HAP-1 (cell line): ENCODE results near the gene ID4.

Experiments
- DNase-seq, 2 experiments: peaks; one replicate each; pipeline ENCODE4 v3.0.0-alpha.2; 2016 to 2020; ENCODE audit warnings: low spot score in 2 of 2
- H3K27me3 ChIP-seq: fragments of 250-450 bp; sonication (Bioruptor Pico); 2 replicates; pipeline ENCODE4 v1.5.1; 2020; ENCODE audit warnings: low read depth, mild to moderate bottlenecking, moderate library complexity
- H3K36me3 ChIP-seq: fragments of 250-450 bp; sonication (Bioruptor Pico); replicated peaks from 2 replicates; pipeline ENCODE4 v1.5.1; 2020; ENCODE audit warnings: mild to moderate bottlenecking
- H3K4me1 ChIP-seq: fragments of 250-450 bp; sonication (Bioruptor Pico); 2 replicates; pipeline ENCODE4 v1.5.1; 2020; ENCODE audit warnings: mild to moderate bottlenecking
- H3K4me3 ChIP-seq: fragments of 250-450 bp; sonication (Bioruptor Pico); 2 replicates; pipeline ENCODE4 v1.5.1; 2020; ENCODE audit warnings: mild to moderate bottlenecking, moderate library complexity
- H3K9me3 ChIP-seq: fragments of 250-450 bp; sonication (Bioruptor Pico); 2 replicates; pipeline ENCODE4 v1.5.1; 2020; ENCODE audit warnings: mild to moderate bottlenecking, moderate library complexity
- in situ Hi-C: fragments of 300-500 bp; cut with MboI; formaldehyde crosslinking; loops from 3 replicates; pipeline ENCODE4 v1.14.3; 2020; ENCODE audit warnings: low sequenced_read_pairs, inconsistent platforms, mixed read lengths

ID4 gene

GRCh38 chr6:19811397-19812079, 25.6 kb upstream of the ID4 start:
- Histone ChIP-seq H3K9me3 (no peaks in the 10 kb centered on the region), H3K36me3 (no peaks in the 10 kb centered on the region), H3K4me1 (no peaks in the 10 kb centered on the region), H3K27me3 (no peaks in the 10 kb centered on the region), H3K4me3 (no peak overlapping the region)
- DNase-seq: no peak
- in situ Hi-C loops: no loop called here

DNA sequence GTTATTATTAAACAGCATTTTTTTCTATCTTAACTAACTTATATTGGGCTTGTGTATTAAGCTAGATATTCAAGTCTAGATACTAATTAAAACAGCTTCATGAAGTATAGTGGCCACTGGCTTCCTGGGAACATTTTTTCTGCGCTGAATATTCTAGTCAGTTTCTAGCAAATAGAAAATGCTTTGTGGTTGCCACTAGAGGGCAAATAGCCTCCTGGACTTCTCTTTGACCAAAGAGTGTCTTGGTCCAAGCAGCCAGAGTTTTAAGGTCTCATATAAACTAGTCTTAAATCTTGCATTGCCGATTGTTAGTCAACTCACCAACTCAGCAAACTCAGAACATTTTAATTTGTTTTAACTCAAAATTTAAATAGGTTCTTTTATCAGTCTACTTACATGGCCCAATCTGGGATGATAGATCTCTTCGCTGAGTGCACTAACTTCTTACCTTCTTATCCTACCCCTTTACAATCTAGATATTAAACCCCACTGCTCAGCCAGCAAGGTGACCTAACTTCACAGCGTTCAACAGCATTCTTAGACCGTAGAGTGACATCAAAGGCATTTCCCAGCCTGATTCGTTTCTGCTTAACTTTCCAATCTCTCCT, 24.6 kb upstream of the ID4 start:
- H3K4me1 ChIP-seq: no peaks in the 10 kb centered on the region
- H3K27me3 ChIP-seq: no peaks in the 10 kb centered on the region
- no peaks in the 10 kb centered on the region for H3K36me3 ChIP-seq
- H3K4me3 ChIP-seq: no peak overlapping the region
- in situ Hi-C loops: no loop called here
- DNase-seq: no peak
- no peaks in the 10 kb centered on the region for H3K9me3 ChIP-seq

DNA sequence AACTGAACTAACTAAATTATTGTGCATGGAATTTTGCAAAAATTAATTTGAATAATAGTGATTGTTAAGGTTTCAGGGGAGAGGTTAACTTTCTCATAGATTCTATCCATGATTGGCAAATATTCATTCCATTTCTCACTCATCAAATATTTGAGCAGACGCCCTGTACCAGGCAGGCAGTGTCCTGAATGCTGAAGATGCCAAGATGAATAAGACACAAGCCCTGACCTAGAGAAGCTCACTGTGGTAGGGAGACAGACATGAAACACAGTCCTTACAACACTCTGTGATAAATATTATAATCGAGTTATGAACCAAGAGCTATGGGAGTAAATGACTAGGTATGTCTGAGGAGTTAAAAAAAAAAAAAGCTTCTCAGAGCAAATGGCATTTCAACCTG, 18.4 kb upstream of the ID4 start:
- in situ Hi-C loops: no loop called here
- no peaks in the 10 kb centered on the region for H3K4me1 ChIP-seq
- no peak for DNase-seq
- no peaks in the 10 kb centered on the region for H3K27me3 ChIP-seq
- no peak overlapping the region for H3K4me3 ChIP-seq
- H3K9me3 ChIP-seq: no peaks in the 10 kb centered on the region
- H3K36me3 ChIP-seq: no peaks in the 10 kb centered on the region

- Histone ChIP-seq H3K4me3 (no peak overlapping the region), H3K36me3 (no peaks in the 10 kb centered on the region), H3K4me1 (no peaks in the 10 kb centered on the region), H3K27me3 (no peaks in the 10 kb centered on the region), H3K9me3 (no peaks in the 10 kb centered on the region)
- DNase-seq: no peak
- in situ Hi-C loops: no loop called here
Measured at GRCh38 chr6:19824058-19824807, 12.9 kb upstream of the ID4 start.

DNA sequence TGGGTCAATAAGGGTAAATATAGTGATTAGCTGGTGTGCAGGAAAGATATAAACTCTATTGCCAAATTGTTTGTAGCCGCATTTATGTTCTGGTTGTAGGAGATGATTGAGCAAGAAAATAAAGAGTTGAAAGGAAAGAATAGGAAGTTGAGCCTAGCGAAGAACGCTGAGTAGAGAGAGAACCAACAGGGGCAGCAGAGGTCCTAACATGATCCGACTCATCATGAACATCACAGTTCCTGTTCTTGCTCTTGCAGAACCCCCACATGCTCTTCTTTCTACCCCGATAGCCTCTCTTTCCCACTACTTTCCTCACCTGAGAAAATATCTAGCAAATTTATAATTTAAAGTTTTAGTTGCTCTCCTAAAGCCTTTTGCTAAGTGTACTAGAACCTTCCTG, 9.9 kb upstream of the ID4 start:
- no peak for DNase-seq

DNA sequence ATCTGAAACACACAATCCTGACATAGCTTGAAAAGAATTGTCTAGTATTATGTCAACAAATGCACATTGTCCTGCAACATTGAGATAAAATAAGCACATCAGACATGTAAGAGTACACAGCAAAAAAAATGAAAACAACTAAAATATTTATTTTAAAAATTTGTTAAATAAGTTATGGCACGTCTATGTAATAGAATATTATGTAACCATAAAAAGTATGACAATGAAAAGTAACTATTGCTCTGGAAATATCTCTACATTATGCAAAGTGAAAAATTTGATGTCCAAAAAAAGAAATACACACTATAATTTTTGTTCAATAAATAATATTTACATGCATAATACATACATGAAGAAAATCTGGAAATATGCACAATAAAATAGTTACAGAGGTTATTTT, 9.3 kb upstream of the ID4 start:
- DNase-seq: no peak

More for the DNA sequence above, 9.9 kb upstream of the ID4 start:
- H3K4me1 ChIP-seq: no peaks in the 10 kb centered on the region
- no peak overlapping the region for H3K4me3 ChIP-seq
- H3K27me3 ChIP-seq: no peaks in the 10 kb centered on the region
- in situ Hi-C loops: no loop called here
- H3K9me3 ChIP-seq: no peaks in the 10 kb centered on the region
- H3K36me3 ChIP-seq: no peaks in the 10 kb centered on the region

GRCh38 chr6:19830171-19830570, 7.0 kb upstream of the ID4 start:
- Histone ChIP-seq H3K36me3 (no peaks in the 10 kb centered on the region), H3K4me3 (no peak overlapping the region), H3K4me1 (no peaks in the 10 kb centered on the region), H3K9me3 (no peaks in the 10 kb centered on the region), H3K27me3 (no peaks in the 10 kb centered on the region)
- in situ Hi-C loops: no loop called here
- no peak for DNase-seq

More for the DNA sequence above, 9.3 kb upstream of the ID4 start:
- Histone ChIP-seq H3K27me3 (no peaks in the 10 kb centered on the region), H3K9me3 (no peaks in the 10 kb centered on the region), H3K4me1 (no peaks in the 10 kb centered on the region), H3K36me3 (no peaks in the 10 kb centered on the region), H3K4me3 (no peak overlapping the region)
- in situ Hi-C loops: no loop called here

DNA sequence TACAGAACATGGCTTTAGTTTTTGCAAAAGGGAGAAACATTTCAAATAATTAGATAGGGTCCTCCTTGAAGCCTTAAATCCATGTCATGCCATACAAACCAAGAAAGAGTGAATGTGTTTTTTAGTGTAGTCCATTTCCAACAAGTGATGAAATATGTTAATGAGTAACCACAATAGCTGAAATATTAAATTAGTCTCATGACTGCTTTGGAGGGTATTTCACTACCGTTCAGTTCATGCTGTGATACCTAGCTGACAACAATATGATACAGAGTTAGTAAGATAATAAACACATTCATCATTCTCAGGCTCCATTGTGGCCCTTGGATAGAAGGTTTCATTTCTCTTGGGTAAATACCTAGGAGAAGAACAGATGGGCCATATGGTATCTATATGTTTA, 5.8 kb upstream of the ID4 start:
- in situ Hi-C loops: no loop called here

DNA sequence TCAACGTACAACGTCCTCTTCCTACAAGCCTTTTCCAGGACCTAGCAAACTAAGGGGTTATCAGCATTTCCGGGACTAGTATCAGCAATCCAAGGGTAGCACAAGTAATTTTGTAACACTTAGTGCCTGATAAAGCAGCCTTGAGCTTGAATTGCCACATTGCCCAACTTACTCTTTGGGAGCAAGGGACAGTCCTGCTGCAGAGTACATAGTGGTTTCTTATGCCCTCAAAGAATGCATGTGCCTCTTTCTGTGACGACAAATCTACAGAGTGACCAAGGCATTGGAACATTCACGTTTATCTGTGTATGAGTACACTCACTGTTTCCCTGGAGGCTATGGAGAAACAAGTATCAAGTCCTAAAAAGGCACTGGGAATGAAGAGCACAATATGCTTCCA, 3.2 kb upstream of the ID4 start:
- peaks cover 8% of the 10 kb centered on the region for H3K27me3 ChIP-seq
- H3K36me3 ChIP-seq: no peaks in the 10 kb centered on the region
- in situ Hi-C loops: no loop called here
- no peak for DNase-seq
- no peak overlapping the region for H3K4me3 ChIP-seq
- H3K4me1 ChIP-seq: no peaks in the 10 kb centered on the region
- no peaks in the 10 kb centered on the region for H3K9me3 ChIP-seq

More for the DNA sequence above, 5.8 kb upstream of the ID4 start:
- H3K27me3 ChIP-seq: no peaks in the 10 kb centered on the region
- no peaks in the 10 kb centered on the region for H3K4me1 ChIP-seq
- no peak overlapping the region for H3K4me3 ChIP-seq
- DNase-seq: no peak
- no peaks in the 10 kb centered on the region for H3K36me3 ChIP-seq
- H3K9me3 ChIP-seq: no peaks in the 10 kb centered on the region

GRCh38 chr6:19834858-19835257, 2.3 kb upstream of the ID4 start:
- Histone ChIP-seq H3K27me3 (peaks cover 14% of the 10 kb centered on the region), H3K4me3 (no peak overlapping the region), H3K4me1 (no peaks in the 10 kb centered on the region), H3K9me3 (no peaks in the 10 kb centered on the region), H3K36me3 (no peaks in the 10 kb centered on the region)
- in situ Hi-C loops: no loop called here
- DNase-seq: no peak

DNA sequence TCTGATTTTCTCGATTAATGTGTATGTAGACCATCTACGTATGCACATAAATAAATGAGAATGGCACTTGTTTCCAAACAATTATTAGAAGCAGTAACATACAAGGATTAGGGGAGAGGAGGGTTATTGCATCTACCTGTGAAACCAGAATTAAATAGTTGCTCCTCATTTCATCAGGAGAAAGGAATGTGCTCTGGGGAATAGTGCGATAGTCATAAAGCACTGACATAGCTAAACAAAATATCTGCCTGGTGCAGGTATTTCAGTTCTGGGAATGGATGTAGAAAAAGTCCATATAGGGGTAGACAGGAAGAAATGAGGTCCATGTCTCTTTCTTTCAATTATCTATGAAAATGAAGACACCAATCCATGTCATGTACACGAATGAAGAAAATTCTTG, 1.6 kb upstream of the ID4 start:
- DNase-seq: no peak
- no peaks in the 10 kb centered on the region for H3K4me1 ChIP-seq
- H3K9me3 ChIP-seq: no peaks in the 10 kb centered on the region
- no peaks in the 10 kb centered on the region for H3K36me3 ChIP-seq
- no peak overlapping the region for H3K4me3 ChIP-seq
- H3K27me3 ChIP-seq: peaks cover 14% of the 10 kb centered on the region
- in situ Hi-C loops: no loop called here

DNA sequence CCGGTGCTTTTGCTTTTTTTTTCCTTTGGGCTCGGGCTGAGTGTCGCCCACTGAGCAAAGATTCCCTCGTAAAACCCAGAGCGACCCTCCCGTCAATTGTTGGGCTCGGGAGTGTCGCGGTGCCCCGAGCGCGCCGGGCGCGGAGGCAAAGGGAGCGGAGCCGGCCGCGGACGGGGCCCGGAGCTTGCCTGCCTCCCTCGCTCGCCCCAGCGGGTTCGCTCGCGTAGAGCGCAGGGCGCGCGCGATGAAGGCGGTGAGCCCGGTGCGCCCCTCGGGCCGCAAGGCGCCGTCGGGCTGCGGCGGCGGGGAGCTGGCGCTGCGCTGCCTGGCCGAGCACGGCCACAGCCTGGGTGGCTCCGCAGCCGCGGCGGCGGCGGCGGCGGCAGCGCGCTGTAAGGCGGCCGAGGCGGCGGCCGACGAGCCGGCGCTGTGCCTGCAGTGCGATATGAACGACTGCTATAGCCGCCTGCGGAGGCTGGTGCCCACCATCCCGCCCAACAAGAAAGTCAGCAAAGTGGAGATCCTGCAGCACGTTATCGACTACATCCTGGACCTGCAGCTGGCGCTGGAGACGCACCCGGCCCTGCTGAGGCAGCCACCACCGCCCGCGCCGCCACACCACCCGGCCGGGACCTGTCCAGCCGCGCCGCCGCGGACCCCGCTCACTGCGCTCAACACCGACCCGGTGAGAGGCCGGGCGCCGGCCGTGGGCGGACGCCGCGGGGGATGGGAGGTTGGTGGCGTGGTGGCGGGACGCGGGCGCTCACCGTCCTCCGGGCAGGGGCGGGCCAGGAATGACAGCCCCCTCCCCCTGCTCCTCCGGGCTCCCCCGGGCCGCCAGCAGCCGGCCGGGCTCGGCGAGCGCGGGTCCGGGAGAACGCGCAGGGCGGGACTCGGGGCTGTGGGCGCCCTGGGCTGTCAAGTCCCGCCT, 606 bp downstream of the ID4 start:
- H3K4me1 ChIP-seq: no peaks in the 10 kb centered on the region
- in situ Hi-C loops: no loop called here
- peaks cover 17% of the 10 kb centered on the region for H3K27me3 ChIP-seq
- no peaks in the 10 kb centered on the region for H3K9me3 ChIP-seq
- H3K4me3 ChIP-seq: no peak overlapping the region
- no peak for DNase-seq
- H3K36me3 ChIP-seq: no peaks in the 10 kb centered on the region

DNA sequence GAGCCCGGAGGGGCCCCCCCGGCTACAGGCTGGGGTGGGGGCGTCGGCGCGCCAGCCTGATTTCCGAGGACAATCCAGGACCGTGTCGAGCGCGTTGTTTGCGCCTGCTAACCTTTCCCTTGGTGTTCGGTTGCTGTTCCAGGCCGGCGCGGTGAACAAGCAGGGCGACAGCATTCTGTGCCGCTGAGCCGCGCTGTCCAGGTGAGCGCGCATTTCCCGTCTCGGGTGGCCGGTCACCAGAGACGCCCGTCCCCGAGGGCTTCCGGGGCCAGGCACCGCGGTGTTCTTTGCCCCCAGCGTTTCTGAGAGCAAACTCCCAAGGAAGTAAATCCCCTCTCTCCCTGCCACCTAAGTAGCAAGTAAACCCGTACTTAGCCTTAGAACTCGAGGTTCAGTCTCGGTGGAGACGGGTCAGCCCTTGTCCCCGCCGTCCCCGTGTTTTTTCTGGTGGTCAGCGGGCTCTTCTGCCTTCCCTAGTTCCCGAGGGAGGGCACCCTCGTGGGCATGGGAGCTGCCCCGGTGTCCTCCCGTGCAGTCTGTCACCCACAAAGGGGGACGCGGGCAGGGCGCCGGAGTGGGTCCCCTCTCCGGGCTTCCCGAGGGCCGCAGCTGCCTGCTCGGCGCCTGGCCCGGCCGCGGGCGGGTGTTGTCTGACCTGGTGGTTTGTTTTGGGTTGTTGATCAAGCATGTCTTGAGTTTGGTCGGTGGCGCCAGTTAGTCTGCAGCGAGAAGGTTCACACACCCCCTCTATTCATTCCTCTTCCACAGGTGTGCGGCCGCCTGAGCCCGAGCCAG, 1.5 kb downstream of the ID4 start:
- H3K4me1 ChIP-seq: no peaks in the 10 kb centered on the region
- no peaks in the 10 kb centered on the region for H3K36me3 ChIP-seq
- H3K4me3 ChIP-seq: no peak overlapping the region
- no peak for DNase-seq
- H3K27me3 ChIP-seq: peaks cover 17% of the 10 kb centered on the region
- in situ Hi-C loops: no loop called here
- no peaks in the 10 kb centered on the region for H3K9me3 ChIP-seq
